Measurements from ENCODE around the gene PEX11G. TPM values are rescaled to one million over a fixed set of nuclear protein-coding genes. Genes with fewer than 3 reads are reported as not detected.
A peak's percentile ranks its signal among the peaks of the same experiment; 100 is the strongest.

The PEX11G gene
- total and polyA plus RNA-seq, 9 of the 15 experiments (the other 6 are each of a cell fraction or from before 2014, with no cell fraction given), result 0.07 to 3.2 (median 0.70) TPM; not detected in 1

GRCh38 chr19:7522072-7522922 lies 33.5 kb upstream of the PEX11G start, which contains the start of gene MCOLN1 (continued):
- TF ChIP-seq, protein P1, sequence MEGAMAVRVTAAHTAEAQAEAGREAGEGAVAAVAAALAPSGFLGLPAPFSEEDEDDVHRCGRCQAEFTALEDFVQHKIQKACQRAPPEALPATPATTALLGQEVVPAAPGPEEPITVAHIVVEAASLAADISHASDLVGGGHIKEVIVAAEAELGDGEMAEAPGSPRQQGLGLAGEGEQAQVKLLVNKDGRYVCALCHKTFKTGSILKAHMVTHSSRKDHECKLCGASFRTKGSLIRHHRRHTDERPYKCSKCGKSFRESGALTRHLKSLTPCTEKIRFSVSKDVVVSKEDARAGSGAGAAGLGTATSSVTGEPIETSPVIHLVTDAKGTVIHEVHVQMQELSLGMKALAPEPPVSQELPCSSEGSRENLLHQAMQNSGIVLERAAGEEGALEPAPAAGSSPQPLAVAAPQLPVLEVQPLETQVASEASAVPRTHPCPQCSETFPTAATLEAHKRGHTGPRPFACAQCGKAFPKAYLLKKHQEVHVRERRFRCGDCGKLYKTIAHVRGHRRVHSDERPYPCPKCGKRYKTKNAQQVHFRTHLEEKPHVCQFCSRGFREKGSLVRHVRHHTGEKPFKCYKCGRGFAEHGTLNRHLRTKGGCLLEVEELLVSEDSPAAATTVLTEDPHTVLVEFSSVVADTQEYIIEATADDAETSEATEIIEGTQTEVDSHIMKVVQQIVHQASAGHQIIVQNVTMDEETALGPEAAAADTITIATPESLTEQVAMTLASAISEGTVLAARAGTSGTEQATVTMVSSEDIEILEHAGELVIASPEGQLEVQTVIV (CRISPR knock-in tag; IDR thresholded peaks at IDR 0.05; ENCODE audit: borderline replicate concordance), result no peak
- no peak for TF ChIP-seq BCL6 (CRISPR knock-in tag; IDR thresholded peaks at IDR 0.05)
- TF ChIP-seq KDM2B (CRISPR knock-in tag; IDR thresholded peaks at IDR 0.05), result peak; percentile 18; the same call in 1 of the 2 replicates
- peak; percentile 91; the same call in 1 of the 2 replicates for TF ChIP-seq CTBP1 (IDR thresholded peaks at IDR 0.05; ENCODE audit: borderline replicate concordance)
- TF ChIP-seq PHTF2 (CRISPR knock-in tag; IDR thresholded peaks at IDR 0.05), result no peak
- TF ChIP-seq ZNF445 (CRISPR knock-in tag; IDR thresholded peaks at IDR 0.05; ENCODE audit: low read depth), result no peak
- no peak for TF ChIP-seq SNAPC5 (CRISPR knock-in tag; IDR thresholded peaks at IDR 0.05)
- TF ChIP-seq, protein P2, sequence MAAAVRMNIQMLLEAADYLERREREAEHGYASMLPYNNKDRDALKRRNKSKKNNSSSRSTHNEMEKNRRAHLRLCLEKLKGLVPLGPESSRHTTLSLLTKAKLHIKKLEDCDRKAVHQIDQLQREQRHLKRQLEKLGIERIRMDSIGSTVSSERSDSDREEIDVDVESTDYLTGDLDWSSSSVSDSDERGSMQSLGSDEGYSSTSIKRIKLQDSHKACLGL (CRISPR knock-in tag; IDR thresholded peaks at IDR 0.05; ENCODE audit: borderline replicate concordance, poor library complexity, severe bottlenecking), result peak; percentile 57
- TF ChIP-seq ILF3 (IDR thresholded peaks at IDR 0.05; ENCODE audit: borderline replicate concordance), result peak; percentile 96; the same call in 1 of the 2 replicates
- peak; percentile 62 for TF ChIP-seq GABPB1 (CRISPR knock-in tag; IDR thresholded peaks at IDR 0.05)
- TF ChIP-seq MAX (CRISPR knock-in tag; IDR thresholded peaks at IDR 0.05), result peak; percentile 98
- TF ChIP-seq, protein P3, sequence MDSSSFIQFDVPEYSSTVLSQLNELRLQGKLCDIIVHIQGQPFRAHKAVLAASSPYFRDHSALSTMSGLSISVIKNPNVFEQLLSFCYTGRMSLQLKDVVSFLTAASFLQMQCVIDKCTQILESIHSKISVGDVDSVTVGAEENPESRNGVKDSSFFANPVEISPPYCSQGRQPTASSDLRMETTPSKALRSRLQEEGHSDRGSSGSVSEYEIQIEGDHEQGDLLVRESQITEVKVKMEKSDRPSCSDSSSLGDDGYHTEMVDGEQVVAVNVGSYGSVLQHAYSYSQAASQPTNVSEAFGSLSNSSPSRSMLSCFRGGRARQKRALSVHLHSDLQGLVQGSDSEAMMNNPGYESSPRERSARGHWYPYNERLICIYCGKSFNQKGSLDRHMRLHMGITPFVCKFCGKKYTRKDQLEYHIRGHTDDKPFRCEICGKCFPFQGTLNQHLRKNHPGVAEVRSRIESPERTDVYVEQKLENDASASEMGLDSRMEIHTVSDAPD (CRISPR knock-in tag; IDR thresholded peaks at IDR 0.05), result no peak
- TF ChIP-seq, protein P4, sequence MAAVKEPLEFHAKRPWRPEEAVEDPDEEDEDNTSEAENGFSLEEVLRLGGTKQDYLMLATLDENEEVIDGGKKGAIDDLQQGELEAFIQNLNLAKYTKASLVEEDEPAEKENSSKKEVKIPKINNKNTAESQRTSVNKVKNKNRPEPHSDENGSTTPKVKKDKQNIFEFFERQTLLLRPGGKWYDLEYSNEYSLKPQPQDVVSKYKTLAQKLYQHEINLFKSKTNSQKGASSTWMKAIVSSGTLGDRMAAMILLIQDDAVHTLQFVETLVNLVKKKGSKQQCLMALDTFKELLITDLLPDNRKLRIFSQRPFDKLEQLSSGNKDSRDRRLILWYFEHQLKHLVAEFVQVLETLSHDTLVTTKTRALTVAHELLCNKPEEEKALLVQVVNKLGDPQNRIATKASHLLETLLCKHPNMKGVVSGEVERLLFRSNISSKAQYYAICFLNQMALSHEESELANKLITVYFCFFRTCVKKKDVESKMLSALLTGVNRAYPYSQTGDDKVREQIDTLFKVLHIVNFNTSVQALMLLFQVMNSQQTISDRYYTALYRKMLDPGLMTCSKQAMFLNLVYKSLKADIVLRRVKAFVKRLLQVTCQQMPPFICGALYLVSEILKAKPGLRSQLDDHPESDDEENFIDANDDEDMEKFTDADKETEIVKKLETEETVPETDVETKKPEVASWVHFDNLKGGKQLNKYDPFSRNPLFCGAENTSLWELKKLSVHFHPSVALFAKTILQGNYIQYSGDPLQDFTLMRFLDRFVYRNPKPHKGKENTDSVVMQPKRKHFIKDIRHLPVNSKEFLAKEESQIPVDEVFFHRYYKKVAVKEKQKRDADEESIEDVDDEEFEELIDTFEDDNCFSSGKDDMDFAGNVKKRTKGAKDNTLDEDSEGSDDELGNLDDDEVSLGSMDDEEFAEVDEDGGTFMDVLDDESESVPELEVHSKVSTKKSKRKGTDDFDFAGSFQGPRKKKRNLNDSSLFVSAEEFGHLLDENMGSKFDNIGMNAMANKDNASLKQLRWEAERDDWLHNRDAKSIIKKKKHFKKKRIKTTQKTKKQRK (IDR thresholded peaks at IDR 0.05; ENCODE audit: borderline replicate concordance, low read depth, low read length), result no peak
- TF ChIP-seq WHSC1 (IDR thresholded peaks at IDR 0.05; ENCODE audit: low read length), result no peak
- TF ChIP-seq HMBOX1 (IDR thresholded peaks at IDR 0.05), result no peak
- no peak for TF ChIP-seq NELFE (IDR thresholded peaks at IDR 0.05; ENCODE audit: insufficient read depth, insufficient read length)
- TF ChIP-seq JUNB (CRISPR knock-in tag; conservative IDR thresholded peaks at IDR 0.05), result 0 out of 2 replicates have a peak, but pooled peaks have one; percentile 20
- peak; percentile 51; the same call in 1 of the 2 replicates for TF ChIP-seq RNF2 (IDR thresholded peaks at IDR 0.05)

Measured in K562 (cell line).